ENCODE data around the gene SPECC1.

Gene SPECC1

DNA sequence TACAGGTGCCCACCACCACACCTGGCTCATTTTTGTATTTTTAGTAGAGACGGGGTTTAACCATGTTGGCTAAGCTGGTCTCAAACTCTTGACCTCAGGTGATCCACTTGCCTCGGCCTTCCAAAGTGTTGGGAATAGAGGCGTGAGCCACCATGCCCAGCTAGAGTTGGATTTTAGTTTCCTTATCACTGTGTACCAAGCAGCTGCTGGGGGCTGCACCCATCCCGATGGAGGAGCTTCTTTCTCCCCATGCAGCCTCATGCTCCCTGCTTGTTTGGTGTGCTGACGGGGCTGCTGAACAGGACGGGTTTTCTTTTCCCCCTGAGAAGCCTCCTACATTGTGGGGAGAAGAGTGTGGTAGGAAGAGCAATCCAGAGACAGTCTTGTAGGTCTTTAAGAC, 285.0 kb downstream of the SPECC1 start:
- H3K9me3 ChIP-seq (ENCODE audit: low read length), result no peaks in the 10 kb centered on the region
- H3K4me3 ChIP-seq (ENCODE audit: low read depth, low read length, poor library complexity, severe bottlenecking), result no peak overlapping the region
- no peaks in the 10 kb centered on the region for H3K27me3 ChIP-seq (ENCODE audit: insufficient read depth, low read length)
- H3K4me1 ChIP-seq (ENCODE audit: insufficient read depth, low read length, severe bottlenecking), result no peaks in the 10 kb centered on the region
- H4K20me1 ChIP-seq (ENCODE audit: insufficient read depth, low read length), result no peaks in the 10 kb centered on the region
- no peak overlapping the region for H3K4me2 ChIP-seq (ENCODE audit: low read length)
- H3K9me2 ChIP-seq (ENCODE audit: low read depth, low read length), result no peaks in the 10 kb centered on the region
- no peaks in the 10 kb centered on the region for H3K79me2 ChIP-seq (ENCODE audit: insufficient read depth, low read length)
- no peak overlapping the region for H3K27ac ChIP-seq (ENCODE audit: low read depth, low read length, poor library complexity, severe bottlenecking)
- no peak overlapping the region for H2AFZ ChIP-seq (ENCODE audit: low read length)
- no peaks in the 10 kb centered on the region for H3K36me3 ChIP-seq (ENCODE audit: insufficient read depth, low read length)
- no peaks in the 10 kb centered on the region for H3F3A ChIP-seq (ENCODE audit: insufficient read depth, low read length)
- H3K9ac ChIP-seq (ENCODE audit: low read length), result no peak overlapping the region
- no peak for TF ChIP-seq EZH2 (IDR thresholded peaks at IDR 0.05; ENCODE audit: borderline replicate concordance, low read length)
- TF ChIP-seq, protein P1, sequence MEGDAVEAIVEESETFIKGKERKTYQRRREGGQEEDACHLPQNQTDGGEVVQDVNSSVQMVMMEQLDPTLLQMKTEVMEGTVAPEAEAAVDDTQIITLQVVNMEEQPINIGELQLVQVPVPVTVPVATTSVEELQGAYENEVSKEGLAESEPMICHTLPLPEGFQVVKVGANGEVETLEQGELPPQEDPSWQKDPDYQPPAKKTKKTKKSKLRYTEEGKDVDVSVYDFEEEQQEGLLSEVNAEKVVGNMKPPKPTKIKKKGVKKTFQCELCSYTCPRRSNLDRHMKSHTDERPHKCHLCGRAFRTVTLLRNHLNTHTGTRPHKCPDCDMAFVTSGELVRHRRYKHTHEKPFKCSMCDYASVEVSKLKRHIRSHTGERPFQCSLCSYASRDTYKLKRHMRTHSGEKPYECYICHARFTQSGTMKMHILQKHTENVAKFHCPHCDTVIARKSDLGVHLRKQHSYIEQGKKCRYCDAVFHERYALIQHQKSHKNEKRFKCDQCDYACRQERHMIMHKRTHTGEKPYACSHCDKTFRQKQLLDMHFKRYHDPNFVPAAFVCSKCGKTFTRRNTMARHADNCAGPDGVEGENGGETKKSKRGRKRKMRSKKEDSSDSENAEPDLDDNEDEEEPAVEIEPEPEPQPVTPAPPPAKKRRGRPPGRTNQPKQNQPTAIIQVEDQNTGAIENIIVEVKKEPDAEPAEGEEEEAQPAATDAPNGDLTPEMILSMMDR (IDR thresholded peaks at IDR 0.05; ENCODE audit: low read length), result no peak

DNA sequence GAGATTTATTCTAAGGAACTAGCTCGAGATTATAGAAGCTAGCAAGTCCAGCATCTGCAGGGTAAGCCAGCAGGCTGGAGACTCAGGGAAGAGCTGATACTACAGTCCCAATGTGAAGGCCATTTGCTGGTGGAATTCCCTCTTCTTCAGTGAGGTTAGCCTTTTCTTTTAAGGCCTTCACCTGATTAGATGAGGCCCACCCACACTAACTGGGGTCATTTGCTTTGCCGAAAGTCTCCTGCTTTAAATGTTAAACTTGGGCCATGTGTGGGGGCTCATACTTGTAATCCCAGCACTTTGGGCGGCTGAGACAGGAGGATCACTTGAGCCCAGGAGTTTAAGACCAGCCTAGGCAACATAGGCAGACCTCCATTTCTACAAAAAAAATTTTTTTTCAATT, 289.9 kb downstream of the SPECC1 start:
- no peak overlapping the region for H3K27ac ChIP-seq (ENCODE audit: low read depth, low read length, poor library complexity, severe bottlenecking)
- H2AFZ ChIP-seq (ENCODE audit: low read length), result no peak overlapping the region
- no peaks in the 10 kb centered on the region for H3K27me3 ChIP-seq (ENCODE audit: insufficient read depth, low read length)
- no peak overlapping the region for H3K4me2 ChIP-seq (ENCODE audit: low read length)
- no peaks in the 10 kb centered on the region for H3K9me2 ChIP-seq (ENCODE audit: low read depth, low read length)
- H4K20me1 ChIP-seq (ENCODE audit: insufficient read depth, low read length), result no peaks in the 10 kb centered on the region
- TF ChIP-seq, protein P1 (IDR thresholded peaks at IDR 0.05; ENCODE audit: low read length), result no peak
- no peak for TF ChIP-seq EZH2 (IDR thresholded peaks at IDR 0.05; ENCODE audit: borderline replicate concordance, low read length)
- no peak overlapping the region for H3K9ac ChIP-seq (ENCODE audit: low read length)
- H3K4me3 ChIP-seq (ENCODE audit: low read depth, low read length, poor library complexity, severe bottlenecking), result no peak overlapping the region
- H3K79me2 ChIP-seq (ENCODE audit: insufficient read depth, low read length), result no peaks in the 10 kb centered on the region
- no peaks in the 10 kb centered on the region for H3F3A ChIP-seq (ENCODE audit: insufficient read depth, low read length)
- H3K9me3 ChIP-seq (ENCODE audit: low read length), result no peaks in the 10 kb centered on the region
- no peaks in the 10 kb centered on the region for H3K4me1 ChIP-seq (ENCODE audit: insufficient read depth, low read length, severe bottlenecking)
- H3K36me3 ChIP-seq (ENCODE audit: insufficient read depth, low read length), result no peaks in the 10 kb centered on the region

DNA sequence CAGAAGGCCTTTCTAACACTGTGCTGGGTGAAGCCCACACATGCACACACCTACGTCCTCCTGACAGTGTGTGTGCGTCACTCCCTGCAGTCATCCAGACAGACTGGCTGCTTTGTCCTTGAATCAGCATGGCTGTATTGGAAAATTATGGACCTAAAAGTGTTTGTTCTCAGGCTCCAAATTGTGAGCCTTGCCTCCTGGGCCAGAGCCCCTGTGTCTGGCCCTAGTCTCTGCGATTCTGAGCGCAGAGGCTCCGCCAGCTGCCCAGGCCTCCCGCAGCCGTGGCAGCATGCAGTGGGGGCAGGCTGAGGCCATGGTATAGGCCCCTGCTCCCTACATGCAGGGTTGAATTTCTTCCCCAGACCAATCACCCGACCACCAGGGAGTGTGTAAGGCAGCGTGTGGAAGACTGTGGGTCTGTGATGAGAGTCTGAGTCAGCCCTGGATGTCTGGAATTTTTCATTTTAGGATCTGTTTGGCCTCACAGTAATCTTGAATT, 291.3 kb downstream of the SPECC1 start:
- Histone ChIP-seq H4K20me1 (ENCODE audit: insufficient read depth, low read length) (no peaks in the 10 kb centered on the region), H3K79me2 (ENCODE audit: insufficient read depth, low read length) (no peaks in the 10 kb centered on the region), H3K4me1 (ENCODE audit: insufficient read depth, low read length, severe bottlenecking) (no peaks in the 10 kb centered on the region), H3K9me2 (ENCODE audit: low read depth, low read length) (no peaks in the 10 kb centered on the region), H3K27me3 (ENCODE audit: insufficient read depth, low read length) (no peaks in the 10 kb centered on the region), H3K36me3 (ENCODE audit: insufficient read depth, low read length) (no peaks in the 10 kb centered on the region), H3K9me3 (ENCODE audit: low read length) (no peaks in the 10 kb centered on the region), H3K27ac (ENCODE audit: low read depth, low read length, poor library complexity, severe bottlenecking) (no peak overlapping the region), H3K4me3 (ENCODE audit: low read depth, low read length, poor library complexity, severe bottlenecking) (no peak overlapping the region), H2AFZ (ENCODE audit: low read length) (no peak overlapping the region), H3K4me2 (ENCODE audit: low read length) (no peak overlapping the region), H3F3A (ENCODE audit: insufficient read depth, low read length) (no peaks in the 10 kb centered on the region), H3K9ac (ENCODE audit: low read length) (no peak overlapping the region)
- TF ChIP-seq, protein P1 (IDR thresholded peaks at IDR 0.05; ENCODE audit: low read length), result no peak
- no peak for TF ChIP-seq EZH2 (IDR thresholded peaks at IDR 0.05; ENCODE audit: borderline replicate concordance, low read length)

All from OCI-LY1 (cell line).